Hematopoietic multipotent progenitor cell (in vitro differentiated cells): ENCODE results near the gene RNF212B. TPM values are rescaled to one million over a fixed set of nuclear protein-coding genes. Genes with fewer than 3 reads are reported as not detected.
A peak's percentile ranks its signal among the peaks of the same experiment; 100 is the strongest.

Experiments
- DNase-seq, 3 donors: peaks; one replicate each; pipeline ENCODE4 v3.0.0-alpha.2; 2011 to 2015; ENCODE audit warnings: low read depth in 2 of 3, low spot score in 2 of 3
- small RNA-seq: library from RNA; depleted of rRNA; stranded (forward); fragments of <200 nt; gene quantifications from one replicate; pipeline ENCODE3, GENCODE V24; 2012
- total RNA-seq: library from RNA; depleted of rRNA; stranded (reverse); fragments of >200 nt; gene quantifications from one replicate; pipeline ENCODE4 v1.2.3, GENCODE V29; 2012

Gene RNF212B
- total RNA-seq, 1 donor: not detected

DNA sequence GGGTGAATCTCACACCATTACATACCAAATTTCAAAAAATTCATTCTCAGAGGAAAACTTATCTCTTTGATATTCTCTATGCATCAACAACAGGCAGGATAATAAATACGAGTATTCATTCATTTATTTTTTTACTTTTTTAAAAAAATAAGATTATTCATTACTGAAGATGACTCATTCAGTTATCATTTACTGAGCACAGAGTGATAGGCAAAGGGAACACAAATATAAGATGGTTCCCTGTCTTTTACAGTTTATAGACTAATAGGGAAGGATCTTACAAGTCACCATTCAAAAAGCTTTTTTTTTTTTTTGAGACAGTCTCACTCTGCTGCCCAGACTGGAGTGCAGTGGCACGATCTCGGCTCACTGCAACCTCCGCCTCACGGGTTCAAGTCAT, 78.6 kb downstream of the RNF212B start:
- no peak for DNase-seq

DNA sequence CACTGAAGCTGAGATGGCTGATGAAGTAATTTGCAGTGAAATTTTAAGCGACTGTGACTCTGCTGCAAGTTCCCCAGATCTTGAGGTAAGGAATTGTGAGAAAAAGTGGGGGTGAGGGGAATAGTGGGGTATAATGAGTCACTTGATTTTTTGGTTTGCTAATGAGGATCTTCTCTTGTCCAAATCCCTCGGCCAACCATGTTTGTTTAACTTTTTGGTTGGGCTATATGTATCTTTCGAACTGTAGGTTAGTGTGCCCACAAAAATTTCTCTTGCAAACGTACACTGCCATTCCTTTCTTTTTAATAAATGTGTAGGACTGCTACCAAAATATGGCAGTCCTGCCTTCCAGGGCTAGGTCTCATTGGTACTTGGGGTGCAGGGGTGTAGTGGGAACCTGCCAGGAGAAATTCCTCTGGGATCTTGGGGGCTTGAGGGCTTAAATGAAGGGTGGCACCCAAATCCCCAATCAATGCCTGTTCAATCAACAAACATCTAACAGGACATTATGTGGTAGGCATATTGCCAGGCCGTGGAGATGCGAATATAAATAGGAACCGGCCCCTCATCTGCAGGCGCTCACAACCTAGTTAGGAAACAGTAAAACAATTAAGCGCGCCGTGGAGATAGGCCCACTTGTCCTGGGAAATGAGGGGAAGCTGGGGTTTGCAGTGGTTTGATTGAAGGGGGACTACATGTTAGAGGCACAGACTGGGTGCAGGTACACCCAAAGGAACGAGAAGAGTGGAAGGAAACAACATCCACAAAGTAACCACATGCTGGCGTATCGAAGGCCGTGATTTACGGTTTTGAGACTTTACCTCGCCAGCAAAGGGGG, 82.2 kb downstream of the RNF212B start:
- no peak for DNase-seq

DNA sequence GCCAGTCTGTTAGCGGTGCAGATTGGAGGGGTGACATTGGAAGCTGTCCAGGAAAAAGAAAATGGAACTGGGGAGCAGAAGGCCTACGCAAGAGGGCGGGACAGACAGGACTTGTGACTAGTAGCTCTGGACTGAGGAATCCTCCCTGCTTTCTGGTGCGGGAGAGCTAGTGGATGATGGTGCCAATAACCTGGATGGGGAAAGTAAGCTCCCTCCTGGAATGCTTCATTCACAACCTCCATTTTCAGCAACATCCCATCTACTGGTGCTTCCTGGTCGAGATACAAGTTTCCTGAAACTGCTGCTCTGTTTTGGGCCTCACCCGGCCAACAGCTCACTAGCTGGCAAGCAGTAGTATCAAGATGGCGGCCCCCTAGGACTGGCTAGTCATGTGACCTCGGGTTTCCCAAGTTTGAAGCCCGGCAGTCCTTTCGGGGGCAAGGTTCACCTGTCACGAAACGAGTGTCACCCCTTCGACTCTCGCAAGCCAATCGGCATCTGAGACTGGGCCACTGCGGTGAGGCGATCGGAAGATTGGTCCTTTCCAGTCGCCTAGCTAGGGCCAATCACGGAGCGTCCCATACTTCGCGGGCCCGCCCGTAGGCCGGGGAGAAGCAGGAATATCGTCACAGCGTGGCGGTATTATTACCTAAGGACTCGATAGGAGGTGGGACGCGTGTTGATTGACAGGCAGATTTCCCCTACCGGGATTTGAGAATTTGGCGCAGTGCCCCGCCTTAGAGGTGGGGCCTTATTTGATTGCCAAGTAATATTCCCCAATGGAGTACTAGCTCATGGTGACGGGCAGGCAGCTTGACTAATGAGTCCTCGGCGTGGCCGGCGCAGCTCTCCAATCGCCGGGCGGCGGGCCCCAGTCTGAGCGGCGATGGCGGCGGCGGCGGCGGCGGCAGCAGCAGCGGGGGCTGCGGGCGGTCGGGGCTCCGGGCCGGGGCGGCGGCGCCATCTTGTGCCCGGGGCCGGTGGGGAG, 83.1 kb downstream of the RNF212B start, which contains the start of gene PABPN1:
Gene PABPN1 (plus strand): TSS at position 874 of the 988 bp plus-strand sequence. CDS start 13 bp downstream, at position 887.
- DNase-seq: peak; percentile 96 to 100 (median 100)

DNA sequence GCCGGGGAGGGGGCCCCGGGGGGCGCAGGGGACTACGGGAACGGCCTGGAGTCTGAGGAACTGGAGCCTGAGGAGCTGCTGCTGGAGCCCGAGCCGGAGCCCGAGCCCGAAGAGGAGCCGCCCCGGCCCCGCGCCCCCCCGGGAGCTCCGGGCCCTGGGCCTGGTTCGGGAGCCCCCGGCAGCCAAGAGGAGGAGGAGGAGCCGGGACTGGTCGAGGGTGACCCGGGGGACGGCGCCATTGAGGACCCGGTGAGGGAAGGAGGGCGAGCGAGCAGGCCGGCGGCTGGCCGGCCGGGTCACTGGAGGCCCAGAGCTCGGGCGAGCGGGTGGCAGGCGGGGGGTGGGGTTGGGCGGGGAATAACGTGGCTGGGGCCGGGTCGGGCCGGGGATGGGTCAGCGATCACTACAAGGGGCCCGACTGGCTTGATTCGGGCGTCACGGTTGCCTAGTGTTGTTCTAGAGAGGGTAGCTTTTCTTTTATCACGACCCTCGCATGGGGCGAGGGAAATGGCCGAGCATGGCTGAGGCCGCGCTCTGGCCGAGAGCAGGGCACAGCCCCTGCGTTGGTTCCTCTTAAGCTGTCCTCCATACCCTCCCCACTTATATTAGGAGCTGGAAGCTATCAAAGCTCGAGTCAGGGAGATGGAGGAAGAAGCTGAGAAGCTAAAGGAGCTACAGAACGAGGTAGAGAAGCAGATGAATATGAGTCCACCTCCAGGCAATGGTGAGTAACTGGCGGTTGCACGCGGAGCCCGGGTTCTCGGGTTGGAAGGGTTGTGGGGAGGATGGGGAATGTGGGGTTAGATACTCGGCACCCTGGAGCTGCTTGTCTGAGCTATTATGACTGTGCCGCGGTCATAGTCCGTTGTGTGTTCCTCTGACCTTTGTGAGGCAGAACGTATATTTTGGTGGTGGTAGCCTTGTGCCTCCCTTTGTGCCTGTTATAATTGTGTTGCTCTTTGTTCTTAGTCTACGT, 84.1 kb downstream of the RNF212B start:
- peak in 2 of 3 donors; percentile 42 to 55 for DNase-seq

Small RNAs within 50 kb of the gene (small RNA-seq; reads per million reads assigned to genes)
- gene AL049829.1 (not detected), gene RNU6-1046P (not detected)

Other genes starting within 250 kb of the RNF212B start
- 29.9 TPM for gene C14orf93, start 227.8 kb upstream of the RNF212B start, total RNA-seq
- 100 TPM for gene PSMB5, start 203.0 kb upstream of the RNF212B start, total RNA-seq
- gene PSMB11, start 195.7 kb upstream of the RNF212B start, total RNA-seq: not detected
- 1.6 TPM for gene CDH24, start 180.4 kb upstream of the RNF212B start, total RNA-seq
- 77.3 TPM for gene ACIN1, start 142.8 kb upstream of the RNF212B start, total RNA-seq
- gene C14orf119, start 142.4 kb upstream of the RNF212B start, total RNA-seq: 35.0 TPM
- not detected for gene CIROP, start 132.9 kb upstream of the RNF212B start, total RNA-seq
- 0.81 TPM for gene CEBPE, start 118.7 kb upstream of the RNF212B start, total RNA-seq
- 2.2 TPM for gene SLC7A8, start 54.3 kb upstream of the RNF212B start, total RNA-seq
- 18.9 TPM for gene HOMEZ, start 48.2 kb downstream of the RNF212B start, total RNA-seq
- gene PPP1R3E, start 64.9 kb downstream of the RNF212B start, total RNA-seq: 10.2 TPM
- 11.6 TPM for gene BCL2L2, start 68.9 kb downstream of the RNF212B start, total RNA-seq
- gene PABPN1, start 83.5 kb downstream of the RNF212B start, total RNA-seq: 78.6 TPM
- gene SLC22A17, start 115.0 kb downstream of the RNF212B start, total RNA-seq: 23.4 TPM
- gene EFS, start 127.2 kb downstream of the RNF212B start, total RNA-seq: under 0.01 TPM
- gene IL25, start 134.9 kb downstream of the RNF212B start, total RNA-seq: not detected
- gene CMTM5, start 139.1 kb downstream of the RNF212B start, total RNA-seq: 3.0 TPM
- gene MYH6, start 170.3 kb downstream of the RNF212B start, total RNA-seq: under 0.01 TPM
- not detected for gene MYH7, start 197.7 kb downstream of the RNF212B start, total RNA-seq
- 23.7 TPM for gene NGDN, start 231.8 kb downstream of the RNF212B start, total RNA-seq